Mesodermal cell (in vitro differentiated cells): ENCODE data around the gene TRIM28.
A peak's percentile ranks its signal among the peaks of the same experiment; 100 is the strongest.
"Not testable (repeated sequence)": the region's sequence is repeated elsewhere in the genome, so short reads cannot be mapped to it uniquely, and the experiment has no call there.

Experiments used
- H3K27ac ChIP-seq: 2 replicates; pipeline ENCODE4 v1.7.0; 2013; ENCODE audit warnings: mild to moderate bottlenecking, low read depth, low read length, moderate library complexity; ENCODE audit not compliant: severe bottlenecking
- H3K36me3 ChIP-seq: 2 replicates; pipeline ENCODE4 v1.7.1; 2013; ENCODE audit warnings: mild to moderate bottlenecking, low read length, moderate library complexity; ENCODE audit not compliant: control insufficient read depth, insufficient read depth
- H3K4me1 ChIP-seq: one replicate; pipeline ENCODE4 v1.7.1; 2013; ENCODE audit warnings: mild to moderate bottlenecking, low read length; ENCODE audit not compliant: insufficient read depth, control insufficient read depth, poor library complexity, severe bottlenecking
- H3K4me3 ChIP-seq: 2 replicates; pipeline ENCODE4 v1.7.0; 2013; ENCODE audit warnings: low read length, control low read depth, mild to moderate bottlenecking; ENCODE audit not compliant: insufficient read depth, poor library complexity, severe bottlenecking; ENCODE audit errors: extremely low read depth
- H3K9me3 ChIP-seq: 2 replicates; pipeline ENCODE4 v1.7.1; 2013; ENCODE audit warnings: mild to moderate bottlenecking, low read length, moderate library complexity; ENCODE audit not compliant: control insufficient read depth
- WGBS, 2 experiments: methylation state at CpG; one replicate each; pipeline ENCODE4 v1.1.5; 2013; ENCODE audit warnings: missing lambda C conversion rate in 2 of 2; ENCODE audit not compliant: insufficient coverage in 2 of 2; 5-methylcytosine and 5-hydroxymethylcytosine counted together

Gene TRIM28

GRCh38 chr19:58575183-58576041 is 31.5 kb downstream of the TRIM28 start:
- H3K27ac ChIP-seq: peak overlapping the region; percentile 93
- H3K36me3 ChIP-seq: peaks cover 12% of the 10 kb centered on the region
- H3K9me3 ChIP-seq: no peaks in the 10 kb centered on the region
- 0 to 1% methylated on average over 51 to 64 of the region's 66 CpGs for WGBS, 2 experiments
- H3K4me3 ChIP-seq: peak overlapping the region; percentile 72
- H3K4me1 ChIP-seq: peaks cover 4% of the 10 kb centered on the region

GRCh38 chr19:58577581-58577980 is 33.7 kb downstream of the TRIM28 start:
- H3K27ac ChIP-seq, H3K9me3 ChIP-seq, H3K4me3 ChIP-seq, H3K4me1 ChIP-seq: not testable (repeated sequence)
- peaks cover 11% of the 10 kb centered on the region for H3K36me3 ChIP-seq
- WGBS, 2 experiments: no CpG with 5 or more reads among the region's 2 CpGs

GRCh38 chr19:58578012-58578925 is 34.4 kb downstream of the TRIM28 start:
- Histone ChIP-seq H3K4me3 (no peak overlapping the region), H3K27ac (no peak overlapping the region), H3K4me1 (peaks cover 9% of the 10 kb centered on the region), H3K9me3 (no peaks in the 10 kb centered on the region), H3K36me3 (peaks cover 17% of the 10 kb centered on the region)
- WGBS, 2 experiments: 98 to 99% methylated on average over 8 to 10 of the region's 11 CpGs

DNA sequence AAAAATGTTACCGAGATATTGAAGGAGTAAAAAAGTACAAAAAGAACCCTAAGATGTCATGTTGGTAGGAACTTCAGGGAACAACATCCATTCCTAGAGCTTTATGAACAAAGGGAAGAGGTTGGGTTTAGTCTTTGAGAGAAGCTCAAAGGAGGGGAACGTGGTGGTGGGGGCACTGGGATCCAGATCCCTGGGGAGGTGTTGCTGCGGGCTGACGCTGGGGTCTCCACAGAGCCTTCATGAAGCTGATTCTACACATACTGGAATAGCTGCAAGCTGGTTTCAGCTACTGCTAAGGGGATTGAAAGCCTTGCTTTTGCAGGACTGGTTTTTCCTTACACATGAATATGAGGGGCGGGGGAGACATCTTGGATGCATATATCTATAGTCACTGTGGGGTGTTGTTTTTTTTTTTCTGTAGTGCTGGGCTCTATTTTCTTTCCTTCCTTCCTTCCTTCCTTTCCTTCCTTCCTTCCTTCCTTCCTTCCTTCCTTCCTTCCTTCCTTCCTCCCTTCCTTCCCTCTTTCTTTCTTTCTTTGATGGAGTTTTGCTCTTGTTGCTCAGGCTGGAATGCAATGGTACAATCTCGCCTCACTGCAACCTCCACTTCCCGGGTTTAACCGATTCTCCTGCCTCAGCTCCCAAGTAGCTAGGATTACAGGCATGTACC is 35.7 kb downstream of the TRIM28 start:
- Histone ChIP-seq H3K27ac (no peak overlapping the region), H3K36me3 (peaks cover 23% of the 10 kb centered on the region), H3K4me1 (peaks cover 7% of the 10 kb centered on the region), H3K9me3 (no peaks in the 10 kb centered on the region), H3K4me3 (no peak overlapping the region)
- WGBS, 2 experiments: 86 to 97% methylated on average over 6 to 7 of the region's 8 CpGs

DNA sequence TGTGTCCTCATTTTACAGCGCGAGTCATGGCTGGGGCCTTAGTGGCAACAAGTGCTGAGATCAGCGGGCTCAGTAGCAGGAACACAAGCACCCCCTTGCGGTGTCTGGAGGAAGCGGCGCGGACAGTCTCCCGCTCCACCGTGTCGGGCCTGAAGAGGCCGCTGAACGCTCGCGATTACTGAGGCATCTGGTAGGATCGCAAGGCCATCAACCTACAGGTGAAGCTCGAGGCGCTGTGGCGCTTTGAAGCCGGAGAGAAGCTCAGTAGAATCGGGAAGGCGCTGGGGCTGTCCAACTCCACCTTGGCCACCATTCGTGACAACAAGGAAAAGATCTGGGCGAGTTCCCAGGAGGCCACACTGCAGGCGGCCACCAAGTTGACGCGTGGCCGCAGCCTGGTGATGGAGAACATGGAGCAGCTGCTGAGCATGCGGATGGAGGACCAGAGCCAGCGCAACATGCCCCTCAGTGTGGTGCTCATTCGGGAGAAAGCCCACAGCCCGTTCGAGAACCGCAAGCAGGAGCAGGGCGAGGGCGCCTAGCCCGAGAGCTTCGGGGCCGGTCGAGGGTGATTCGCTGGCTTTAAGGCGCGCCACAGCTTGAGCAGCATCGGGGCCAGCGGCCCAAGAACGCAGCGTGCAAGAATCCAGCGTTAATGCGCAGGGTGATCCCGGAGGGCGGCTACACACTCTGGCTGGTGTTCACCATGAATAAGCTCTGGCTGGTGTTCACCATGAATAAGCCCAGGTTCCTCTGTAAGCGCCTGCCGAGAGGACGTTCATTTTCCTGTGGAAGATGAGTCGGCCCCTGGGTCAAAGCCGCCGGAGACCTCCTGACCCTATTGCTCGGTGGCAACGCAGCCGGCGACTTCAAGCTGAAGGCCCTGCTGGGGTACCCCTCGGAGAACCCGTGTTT is 37.6 kb downstream of the TRIM28 start:
- Histone ChIP-seq H3K4me3 (no peak overlapping the region), H3K36me3 (peaks cover 29% of the 10 kb centered on the region), H3K4me1 (peaks cover 11% of the 10 kb centered on the region), H3K27ac (peak overlapping the region; percentile 45), H3K9me3 (no peaks in the 10 kb centered on the region)
- 72 to 74% methylated on average over 62 of the region's 62 CpGs for WGBS, 2 experiments

DNA sequence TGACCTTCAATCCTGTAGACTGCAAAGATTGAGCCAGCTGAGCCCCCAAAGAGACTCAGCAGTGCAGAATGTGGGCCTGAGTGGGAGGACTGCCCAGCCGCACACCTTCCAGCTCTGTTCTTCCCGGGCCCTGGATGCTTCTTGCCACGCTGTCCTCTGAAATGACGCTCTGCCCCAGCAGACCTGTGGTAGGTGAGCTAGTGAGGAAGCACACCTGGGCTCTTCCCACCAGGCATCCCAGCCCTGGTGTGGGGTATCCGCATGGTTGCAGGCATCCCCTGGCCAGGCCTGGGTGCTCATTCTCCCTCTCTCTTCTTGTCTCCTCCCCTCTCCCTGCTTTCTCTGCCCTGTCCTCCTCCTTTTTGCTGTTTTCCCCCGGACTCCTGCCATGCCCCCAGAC is 39.1 kb downstream of the TRIM28 start:
- no peaks in the 10 kb centered on the region for H3K9me3 ChIP-seq
- H3K27ac ChIP-seq: no peak overlapping the region
- H3K4me3 ChIP-seq: no peak overlapping the region
- peaks cover 29% of the 10 kb centered on the region for H3K36me3 ChIP-seq
- WGBS, 2 experiments: 89 to 94% methylated on average over 5 to 6 of the region's 6 CpGs
- H3K4me1 ChIP-seq: peaks cover 13% of the 10 kb centered on the region

DNA sequence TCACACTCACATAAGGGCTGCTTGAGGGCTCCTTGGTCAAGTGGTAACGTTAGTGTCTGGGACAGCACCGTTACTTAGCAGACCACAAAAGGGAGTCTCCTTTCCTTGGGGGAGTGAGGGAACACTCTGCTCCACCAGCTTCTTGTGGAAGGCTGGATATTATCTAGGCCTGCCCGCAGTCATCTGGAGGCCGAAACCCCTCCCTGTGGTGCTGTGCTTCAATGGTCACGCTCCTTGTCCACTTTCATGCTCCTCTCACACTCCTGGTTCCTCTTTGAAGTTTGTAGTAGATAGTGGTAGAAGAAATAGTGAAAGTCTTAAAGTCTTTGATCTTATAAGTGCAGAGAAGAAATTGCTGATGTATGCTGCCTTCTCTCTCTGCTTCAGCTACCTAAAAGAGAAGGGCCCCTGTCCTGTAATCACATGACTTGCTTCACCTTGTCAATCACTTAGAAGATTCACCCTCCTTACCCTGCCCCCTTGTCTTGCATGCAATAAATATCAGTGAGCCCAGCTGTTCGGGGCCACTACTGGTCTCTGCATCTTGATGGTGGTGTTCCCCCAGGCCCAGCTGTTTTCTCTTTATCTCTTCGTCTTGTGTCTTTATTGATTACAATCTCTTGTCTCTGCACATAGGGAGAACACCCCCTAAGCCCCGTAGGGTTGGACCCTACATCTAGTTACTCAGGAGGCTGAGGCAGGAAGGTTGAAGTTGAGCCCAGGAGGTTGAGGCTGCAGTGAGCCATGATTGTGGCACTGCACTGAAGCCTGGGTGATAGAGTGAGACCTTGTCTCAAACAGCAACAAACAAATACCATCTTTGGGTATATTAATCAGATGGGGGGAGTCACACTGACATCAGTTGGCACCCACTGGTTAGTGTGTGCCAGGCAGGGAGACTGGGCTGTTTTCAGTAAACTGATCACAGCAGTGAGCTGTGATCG is 40.9 kb downstream of the TRIM28 start:
- Histone ChIP-seq H3K9me3 (no peaks in the 10 kb centered on the region), H3K4me1 (peaks cover 13% of the 10 kb centered on the region), H3K27ac (no peak overlapping the region), H3K4me3 (no peak overlapping the region), H3K36me3 (peaks cover 29% of the 10 kb centered on the region)
- 84 to 93% methylated on average over 2 to 3 of the region's 9 CpGs for WGBS, 2 experiments

- peaks cover 12% of the 10 kb centered on the region for H3K4me1 ChIP-seq
- H3K4me3 ChIP-seq: no peak overlapping the region
- no peak overlapping the region for H3K27ac ChIP-seq
- WGBS, 2 experiments: 74 to 80% methylated on average over 5 of the region's 6 CpGs
- no peaks in the 10 kb centered on the region for H3K9me3 ChIP-seq
- H3K36me3 ChIP-seq: peaks cover 29% of the 10 kb centered on the region
Observed at GRCh38 chr19:58585442-58586132, 41.7 kb downstream of the TRIM28 start.
